ENCODE data around the gene POLR2I. TPM values are rescaled to one million over a fixed set of nuclear protein-coding genes. Genes with fewer than 3 reads are reported as not detected.

Gene POLR2I
- polyA plus RNA-seq, 1 of the 3 experiments (the other 2 are of a cell fraction), result 140 TPM

DNA sequence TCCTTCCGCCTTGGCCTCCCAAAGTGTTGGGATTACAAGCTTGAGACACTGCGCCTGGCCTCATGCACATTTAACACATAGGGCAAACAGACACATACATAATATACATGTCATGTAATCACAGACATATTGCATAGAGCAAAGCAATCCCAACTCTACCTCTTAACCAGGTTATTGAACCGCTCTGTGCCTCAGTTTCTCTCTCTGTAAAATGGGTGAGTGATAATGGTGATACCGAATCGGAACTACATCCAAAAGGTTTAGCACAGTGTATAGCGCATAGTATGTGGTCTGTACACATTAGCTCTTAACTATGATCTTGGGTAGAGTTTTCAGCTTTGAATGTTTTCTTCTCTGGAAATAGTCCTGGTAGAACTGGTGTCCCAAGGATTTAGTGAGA, 29.9 kb upstream of the POLR2I start:
- Histone ChIP-seq H3K9ac (no peak overlapping the region), H3K9me3 (no peaks in the 10 kb centered on the region), H3K79me2 (ENCODE audit: insufficient read depth) (peaks cover 43% of the 10 kb centered on the region), H3K27me3 (ENCODE audit: insufficient read depth) (no peaks in the 10 kb centered on the region), H2AFZ (ENCODE audit: low read depth) (no peak overlapping the region), H3F3A (replicated peaks; ENCODE audit: insufficient read depth) (peaks cover 6% of the 10 kb centered on the region), H4K20me1 (ENCODE audit: insufficient read depth) (peaks cover 38% of the 10 kb centered on the region), H3K4me1 (ENCODE audit: control insufficient read depth in 1 of 2, insufficient read depth in 2 of 2, low read depth in 1 of 2, low read length in 1 of 2) (peaks cover 8% of the 10 kb centered on the region in 2 experiments; a peak in 3 of 4 replicates), H3K36me3 (replicated peaks in 1 of 2; ENCODE audit: control insufficient read depth in 1 of 2, insufficient read depth in 2 of 2, low read length in 1 of 2) (peaks cover 54 to 57% of the 10 kb centered on the region in 2 experiments), H3K4me2 (no peak overlapping the region), H3K4me3 (ENCODE audit: low read depth in 2 of 2, low read length in 1 of 2) (no peak overlapping the region), H3K9me2 (no peaks in the 10 kb centered on the region), H3K27ac (ENCODE audit: low read depth in 2 of 2, low read length in 1 of 2) (no peak overlapping the region)
- DNase-seq, result no peak
- TF ChIP-seq TAF1 (IDR thresholded peaks at IDR 0.05; ENCODE audit: borderline replicate concordance, low read depth, low read length) (no peak), TEAD4 (IDR thresholded peaks at IDR 0.05; ENCODE audit: borderline replicate concordance, insufficient read depth) (no peak), EP300 (IDR thresholded peaks at IDR 0.05; ENCODE audit: borderline replicate concordance in 1 of 2, low read depth in 1 of 2, low read length in 1 of 2) (no peak), RAD21 (IDR thresholded peaks at IDR 0.05; ENCODE audit: low read length) (no peak), MXI1 (IDR thresholded peaks at IDR 0.05; ENCODE audit: low read depth, low read length) (no peak)
- ChIA-PET CTCF (interaction anchor here (0.9 kb wide), 1 partner anchor 25 kb away, joined by 3 read pairs; no protein-coding TSS in a partner anchor), POLR2A (no interaction called here)
- 96% methylated on average over 6 of the region's 6 CpGs for WGBS (ENCODE audit: low lambda C conversion rate)

DNA sequence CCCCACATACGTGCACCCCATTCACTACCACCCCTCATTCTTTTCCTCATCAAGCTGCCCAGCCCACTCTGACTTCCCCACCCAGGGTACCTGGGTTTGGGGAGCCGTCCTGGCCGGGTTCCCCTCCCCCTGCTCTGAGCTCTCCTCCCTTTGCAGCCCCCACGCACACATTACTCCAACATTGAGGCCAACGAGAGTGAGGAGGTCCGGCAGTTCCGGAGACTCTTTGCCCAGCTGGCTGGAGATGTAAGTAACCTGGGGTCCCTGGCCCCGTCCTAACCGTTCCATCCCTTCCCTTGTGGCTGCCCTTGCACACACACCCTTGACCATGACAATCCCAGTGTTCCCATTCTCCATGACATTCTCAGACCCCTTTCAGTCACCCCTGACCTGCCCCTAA, 27.8 kb upstream of the POLR2I start:
- POLR2A ChIA-PET, result no interaction called here
- peaks cover 8% of the 10 kb centered on the region in 2 experiments; a peak in 3 of 4 replicates for H3K4me1 ChIP-seq (ENCODE audit: control insufficient read depth in 1 of 2, insufficient read depth in 2 of 2, low read depth in 1 of 2, low read length in 1 of 2)
- peaks cover 17% of the 10 kb centered on the region for H3F3A ChIP-seq (replicated peaks; ENCODE audit: insufficient read depth)
- no peak for DNase-seq
- no peaks in the 10 kb centered on the region for H3K27me3 ChIP-seq (ENCODE audit: insufficient read depth)
- H2AFZ ChIP-seq (ENCODE audit: low read depth), result no peak overlapping the region
- 95% methylated on average over 9 of the region's 9 CpGs for WGBS (ENCODE audit: low lambda C conversion rate)
- no peak overlapping the region for H3K4me2 ChIP-seq
- TF ChIP-seq NFIC (IDR thresholded peaks at IDR 0.05; ENCODE audit: borderline replicate concordance) (no peak), ELF1 (IDR thresholded peaks at IDR 0.05) (no peak), RXRA (IDR thresholded peaks at IDR 0.05; ENCODE audit: borderline replicate concordance, low read depth) (no peak), SMC3 (IDR thresholded peaks at IDR 0.05; ENCODE audit: low read depth, low read length) (no peak)
- H3K4me3 ChIP-seq (ENCODE audit: low read depth in 2 of 2, low read length in 1 of 2), result no peak overlapping the region
- H3K9me3 ChIP-seq, result no peaks in the 10 kb centered on the region
- H3K9me2 ChIP-seq, result no peaks in the 10 kb centered on the region
- CTCF ChIA-PET, result interaction anchor here (1.1 to 1.2 kb wide), 2 partner anchors 27 to 188 kb away, joined by 3 to 4 read pairs; no protein-coding TSS in a partner anchor
- H3K9ac ChIP-seq, result no peak overlapping the region
- peaks cover 40% of the 10 kb centered on the region for H3K79me2 ChIP-seq (ENCODE audit: insufficient read depth)
- H3K27ac ChIP-seq (ENCODE audit: low read depth in 2 of 2, low read length in 1 of 2), result no peak overlapping the region
- H3K36me3 ChIP-seq (replicated peaks in 1 of 2; ENCODE audit: control insufficient read depth in 1 of 2, insufficient read depth in 2 of 2, low read length in 1 of 2), result peaks cover 40 to 53% of the 10 kb centered on the region in 2 experiments
- peaks cover 38% of the 10 kb centered on the region for H4K20me1 ChIP-seq (ENCODE audit: insufficient read depth)

DNA sequence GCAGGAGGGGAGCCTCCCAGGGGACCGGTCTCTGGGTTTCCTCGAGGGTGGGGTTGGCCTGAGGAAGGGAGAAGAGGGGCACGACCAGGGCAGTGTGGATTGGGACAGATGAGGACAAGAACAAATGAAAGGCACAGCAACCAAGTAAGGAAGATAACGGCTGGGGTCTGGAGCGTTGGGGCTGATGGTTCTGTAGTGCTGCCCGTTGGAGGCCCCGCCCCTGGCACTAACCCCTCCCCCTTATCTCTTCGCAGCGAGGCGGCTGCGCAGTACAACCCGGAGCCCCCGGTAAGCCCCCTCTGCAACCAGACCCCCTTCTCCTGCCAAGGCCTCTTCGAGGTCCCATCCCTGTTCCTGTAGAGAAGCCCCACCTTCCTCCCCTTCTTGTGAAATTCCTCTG, 27.4 kb upstream of the POLR2I start:
- no peak for DNase-seq
- Histone ChIP-seq H4K20me1 (ENCODE audit: insufficient read depth) (peaks cover 37% of the 10 kb centered on the region), H3K4me1 (ENCODE audit: control insufficient read depth in 1 of 2, insufficient read depth in 2 of 2, low read depth in 1 of 2, low read length in 1 of 2) (peaks cover 8 to 9% of the 10 kb centered on the region in 2 experiments; a peak in 3 of 4 replicates), H3K27ac (ENCODE audit: low read depth in 2 of 2, low read length in 1 of 2) (no peak overlapping the region), H3K79me2 (ENCODE audit: insufficient read depth) (peaks cover 36% of the 10 kb centered on the region), H3K4me3 (ENCODE audit: low read depth in 2 of 2, low read length in 1 of 2) (peak overlapping the region; percentile 80 to 90; a peak in 2 of 4 replicates), H3K9ac (no peak overlapping the region), H3K36me3 (replicated peaks in 1 of 2; ENCODE audit: control insufficient read depth in 1 of 2, insufficient read depth in 2 of 2, low read length in 1 of 2) (peaks cover 38 to 49% of the 10 kb centered on the region in 2 experiments), H2AFZ (ENCODE audit: low read depth) (no peak overlapping the region), H3K4me2 (peak overlapping the region; percentile 80), H3K27me3 (ENCODE audit: insufficient read depth) (no peaks in the 10 kb centered on the region), H3K9me3 (no peaks in the 10 kb centered on the region), H3K9me2 (no peaks in the 10 kb centered on the region), H3F3A (replicated peaks; ENCODE audit: insufficient read depth) (peaks cover 21% of the 10 kb centered on the region)
- WGBS (ENCODE audit: low lambda C conversion rate), result 93% methylated on average over 14 of the region's 14 CpGs
- CTCF ChIA-PET, result interaction anchor here (1.1 to 1.2 kb wide), 2 partner anchors 28 to 187 kb away, joined by 3 to 4 read pairs; no protein-coding TSS in a partner anchor
- POLR2A ChIA-PET, result no interaction called here
- TF ChIP-seq FOXM1 (IDR thresholded peaks at IDR 0.05; ENCODE audit: low read depth) (no peak), POLR2AphosphoS5 (IDR thresholded peaks at IDR 0.05; ENCODE audit: low read depth, low read length) (no peak), TCF12 (IDR thresholded peaks at IDR 0.05) (no peak), NFIC (IDR thresholded peaks at IDR 0.05; ENCODE audit: borderline replicate concordance) (no peak), RXRA (IDR thresholded peaks at IDR 0.05; ENCODE audit: borderline replicate concordance, low read depth) (no peak)
- TF ChIP-seq, protein P1, sequence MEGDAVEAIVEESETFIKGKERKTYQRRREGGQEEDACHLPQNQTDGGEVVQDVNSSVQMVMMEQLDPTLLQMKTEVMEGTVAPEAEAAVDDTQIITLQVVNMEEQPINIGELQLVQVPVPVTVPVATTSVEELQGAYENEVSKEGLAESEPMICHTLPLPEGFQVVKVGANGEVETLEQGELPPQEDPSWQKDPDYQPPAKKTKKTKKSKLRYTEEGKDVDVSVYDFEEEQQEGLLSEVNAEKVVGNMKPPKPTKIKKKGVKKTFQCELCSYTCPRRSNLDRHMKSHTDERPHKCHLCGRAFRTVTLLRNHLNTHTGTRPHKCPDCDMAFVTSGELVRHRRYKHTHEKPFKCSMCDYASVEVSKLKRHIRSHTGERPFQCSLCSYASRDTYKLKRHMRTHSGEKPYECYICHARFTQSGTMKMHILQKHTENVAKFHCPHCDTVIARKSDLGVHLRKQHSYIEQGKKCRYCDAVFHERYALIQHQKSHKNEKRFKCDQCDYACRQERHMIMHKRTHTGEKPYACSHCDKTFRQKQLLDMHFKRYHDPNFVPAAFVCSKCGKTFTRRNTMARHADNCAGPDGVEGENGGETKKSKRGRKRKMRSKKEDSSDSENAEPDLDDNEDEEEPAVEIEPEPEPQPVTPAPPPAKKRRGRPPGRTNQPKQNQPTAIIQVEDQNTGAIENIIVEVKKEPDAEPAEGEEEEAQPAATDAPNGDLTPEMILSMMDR (IDR thresholded peaks at IDR 0.05), result no peak
- TF ChIP-seq, protein P2, sequence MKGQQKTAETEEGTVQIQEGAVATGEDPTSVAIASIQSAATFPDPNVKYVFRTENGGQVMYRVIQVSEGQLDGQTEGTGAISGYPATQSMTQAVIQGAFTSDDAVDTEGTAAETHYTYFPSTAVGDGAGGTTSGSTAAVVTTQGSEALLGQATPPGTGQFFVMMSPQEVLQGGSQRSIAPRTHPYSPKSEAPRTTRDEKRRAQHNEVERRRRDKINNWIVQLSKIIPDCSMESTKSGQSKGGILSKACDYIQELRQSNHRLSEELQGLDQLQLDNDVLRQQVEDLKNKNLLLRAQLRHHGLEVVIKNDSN (IDR thresholded peaks at IDR 0.05; ENCODE audit: borderline replicate concordance, low read depth), result no peak
- TF ChIP-seq, protein P3, sequence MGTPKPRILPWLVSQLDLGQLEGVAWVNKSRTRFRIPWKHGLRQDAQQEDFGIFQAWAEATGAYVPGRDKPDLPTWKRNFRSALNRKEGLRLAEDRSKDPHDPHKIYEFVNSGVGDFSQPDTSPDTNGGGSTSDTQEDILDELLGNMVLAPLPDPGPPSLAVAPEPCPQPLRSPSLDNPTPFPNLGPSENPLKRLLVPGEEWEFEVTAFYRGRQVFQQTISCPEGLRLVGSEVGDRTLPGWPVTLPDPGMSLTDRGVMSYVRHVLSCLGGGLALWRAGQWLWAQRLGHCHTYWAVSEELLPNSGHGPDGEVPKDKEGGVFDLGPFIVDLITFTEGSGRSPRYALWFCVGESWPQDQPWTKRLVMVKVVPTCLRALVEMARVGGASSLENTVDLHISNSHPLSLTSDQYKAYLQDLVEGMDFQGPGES (IDR thresholded peaks at IDR 0.05; ENCODE audit: low read depth, low read length), result no peak
- TF ChIP-seq, protein P4, sequence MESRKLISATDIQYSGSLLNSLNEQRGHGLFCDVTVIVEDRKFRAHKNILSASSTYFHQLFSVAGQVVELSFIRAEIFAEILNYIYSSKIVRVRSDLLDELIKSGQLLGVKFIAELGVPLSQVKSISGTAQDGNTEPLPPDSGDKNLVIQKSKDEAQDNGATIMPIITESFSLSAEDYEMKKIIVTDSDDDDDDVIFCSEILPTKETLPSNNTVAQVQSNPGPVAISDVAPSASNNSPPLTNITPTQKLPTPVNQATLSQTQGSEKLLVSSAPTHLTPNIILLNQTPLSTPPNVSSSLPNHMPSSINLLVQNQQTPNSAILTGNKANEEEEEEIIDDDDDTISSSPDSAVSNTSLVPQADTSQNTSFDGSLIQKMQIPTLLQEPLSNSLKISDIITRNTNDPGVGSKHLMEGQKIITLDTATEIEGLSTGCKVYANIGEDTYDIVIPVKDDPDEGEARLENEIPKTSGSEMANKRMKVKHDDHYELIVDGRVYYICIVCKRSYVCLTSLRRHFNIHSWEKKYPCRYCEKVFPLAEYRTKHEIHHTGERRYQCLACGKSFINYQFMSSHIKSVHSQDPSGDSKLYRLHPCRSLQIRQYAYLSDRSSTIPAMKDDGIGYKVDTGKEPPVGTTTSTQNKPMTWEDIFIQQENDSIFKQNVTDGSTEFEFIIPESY (IDR thresholded peaks at IDR 0.05; ENCODE audit: borderline replicate concordance, low read depth), result no peak

Measured in SK-N-SH (cell line).